Loucy (cell line): Measurements from ENCODE around the gene RLN1.
"Not testable (repeated sequence)": the region's sequence is repeated elsewhere in the genome, so short reads cannot be mapped to it uniquely, and the experiment has no call there.

Experiments
- H2AFZ ChIP-seq: fragments of 200-600 bp; sonication (generic); 2 replicates; pipeline ENCODE4 v1.6.0; 2016; ENCODE audit warnings: antibody characterized with exemption, mild to moderate bottlenecking, low read length, moderate library complexity
- H3F3A ChIP-seq: fragments of 200-600 bp; 2 replicates; pipeline ENCODE4 v1.6.0; 2016; ENCODE audit warnings: antibody characterized with exemption, low read depth, mild to moderate bottlenecking
- H3K27me3 ChIP-seq: fragments of 200-600 bp; sonication (generic); 2 replicates; pipeline ENCODE4 v1.6.1; 2014; ENCODE audit warnings: low read length, mild to moderate bottlenecking; ENCODE audit not compliant: insufficient read depth, poor library complexity, severe bottlenecking
- H3K36me3 ChIP-seq: fragments of 200-600 bp; sonication (generic); 2 replicates; pipeline ENCODE4 v1.6.1; 2016; ENCODE audit warnings: low read length; ENCODE audit not compliant: insufficient read depth
- H3K4me1 ChIP-seq: fragments of 200-600 bp; sonication (generic); 2 replicates; pipeline ENCODE4 v1.5.1; 2014; ENCODE audit warnings: low read length, mild to moderate bottlenecking; ENCODE audit not compliant: insufficient read depth, poor library complexity, severe bottlenecking
- H3K4me2 ChIP-seq: fragments of 200-600 bp; sonication (generic); 2 replicates; pipeline ENCODE4 v1.6.0; 2014; ENCODE audit warnings: antibody characterized with exemption, low read length, low read depth, mild to moderate bottlenecking; ENCODE audit not compliant: poor library complexity, severe bottlenecking
- H3K4me3 ChIP-seq: fragments of 200-600 bp; sonication (generic); 2 replicates; pipeline ENCODE4 v1.5.1; 2014; ENCODE audit warnings: low read length, mild to moderate bottlenecking, mixed read lengths; ENCODE audit not compliant: poor library complexity, severe bottlenecking
- H3K79me2 ChIP-seq: fragments of 200-600 bp; sonication (generic); 2 replicates; pipeline ENCODE4 v1.6.1; 2014; ENCODE audit warnings: low read length; ENCODE audit not compliant: insufficient read depth
- H3K9ac ChIP-seq: fragments of 200-600 bp; sonication (generic); 2 replicates; pipeline ENCODE4 v1.6.0; 2014; ENCODE audit warnings: mild to moderate bottlenecking, low read depth, low read length, moderate library complexity; ENCODE audit not compliant: poor library complexity, severe bottlenecking
- H3K9me2 ChIP-seq: fragments of 200-600 bp; sonication (generic); replicated peaks from 2 replicates; pipeline ENCODE4 v1.6.1; 2016; ENCODE audit warnings: low read depth, low read length, mixed read lengths
- H3K9me3 ChIP-seq: fragments of 200-600 bp; sonication (generic); 2 replicates; pipeline ENCODE4 v1.6.1; 2014; ENCODE audit warnings: mild to moderate bottlenecking, antibody characterized with exemption, low read length, low read depth; ENCODE audit not compliant: insufficient read depth
- H4K20me1 ChIP-seq: fragments of 200-600 bp; sonication (generic); 2 replicates; pipeline ENCODE4 v1.6.0; 2014; ENCODE audit warnings: antibody characterized with exemption, low read length, mild to moderate bottlenecking; ENCODE audit not compliant: insufficient read depth, poor library complexity, severe bottlenecking
- CTCF ChIP-seq: fragments of 200-600 bp; sonication (generic); conservative IDR thresholded peaks from 2 replicates; pipeline ENCODE4 v1.5.1; 2014; ENCODE audit warnings: mild to moderate bottlenecking, antibody characterized with exemption, low read length
- EZH2phosphoT487 ChIP-seq: fragments of 200-600 bp; IDR thresholded peaks from 2 replicates; pipeline ENCODE4 v1.6.1; 2018; ENCODE audit warnings: antibody characterized with exemption, mild to moderate bottlenecking, moderate library complexity, borderline replicate concordance

The RLN1 gene

DNA sequence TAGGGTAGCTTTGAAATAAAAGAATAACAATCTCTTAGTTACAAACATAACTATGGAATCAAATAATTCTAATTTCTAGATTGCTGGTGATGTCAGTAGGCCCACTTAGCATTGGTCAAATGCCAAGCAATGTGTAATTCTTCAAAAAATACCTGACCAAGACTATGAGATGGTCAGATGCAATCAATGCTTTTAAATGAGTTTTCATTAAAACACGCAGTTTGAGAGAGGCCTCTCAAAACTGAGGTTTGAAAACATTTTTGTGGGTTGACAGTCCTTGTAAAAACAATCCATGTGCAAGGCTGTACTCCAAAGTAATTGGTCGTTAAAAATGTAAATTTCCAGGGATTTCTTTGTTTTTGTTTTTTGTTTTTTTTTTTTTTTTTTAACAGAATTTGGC lies 33.9 kb downstream of the RLN1 start:
- Histone ChIP-seq H3K9me2 (no peaks in the 10 kb centered on the region), H2AFZ (no peak overlapping the region), H3K4me3 (no peak overlapping the region), H3F3A (no peaks in the 10 kb centered on the region), H3K4me2 (no peak overlapping the region), H3K27me3 (no peaks in the 10 kb centered on the region), H3K9me3 (no peaks in the 10 kb centered on the region), H3K36me3 (no peaks in the 10 kb centered on the region), H3K79me2 (no peaks in the 10 kb centered on the region), H4K20me1 (no peaks in the 10 kb centered on the region), H3K9ac (no peak overlapping the region), H3K4me1 (peaks cover 39% of the 10 kb centered on the region)
- TF ChIP-seq CTCF (no peak), EZH2phosphoT487 (no peak)

- H2AFZ ChIP-seq, H3K4me2 ChIP-seq: not testable (repeated sequence)
These were observed 35.6 kb downstream of the RLN1 start, which contains the start of gene RLN2 for GRCh38 chr9:5303840-5304795. TSS of gene RLN2 (minus strand) at chr9:5304716. CDS start at chr9:5304580, 136 bp downstream.

DNA sequence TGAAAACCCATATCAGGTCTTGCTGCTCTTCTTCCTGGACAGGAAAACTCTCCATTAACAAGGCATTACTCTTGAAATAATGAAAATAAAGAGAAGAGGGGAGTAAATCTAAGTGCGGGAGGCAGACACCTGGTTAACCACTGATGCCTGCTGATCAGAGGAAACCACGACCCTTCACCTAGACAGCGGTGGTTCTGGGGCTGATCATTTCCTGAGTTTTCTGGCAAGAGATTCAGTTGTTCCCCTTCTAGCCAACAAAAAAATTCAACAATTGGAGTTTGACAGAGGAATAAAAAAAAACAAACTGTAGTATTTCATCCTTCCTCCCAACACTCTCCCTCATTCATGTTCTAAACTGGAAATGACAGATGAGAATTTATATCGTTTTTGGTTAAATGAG lies 38.1 kb downstream of the RLN1 start:
- Histone ChIP-seq H3K27me3 (no peaks in the 10 kb centered on the region), H4K20me1 (no peaks in the 10 kb centered on the region), H3K4me3 (peak overlapping the region; percentile 37), H3K4me1 (peaks cover 19% of the 10 kb centered on the region), H3K4me2 (peak overlapping the region; percentile 75), H3K36me3 (no peaks in the 10 kb centered on the region), H3K9me3 (no peaks in the 10 kb centered on the region), H3K79me2 (no peaks in the 10 kb centered on the region), H2AFZ (no peak overlapping the region), H3K9ac (no peak overlapping the region), H3K9me2 (no peaks in the 10 kb centered on the region), H3F3A (no peaks in the 10 kb centered on the region)
- TF ChIP-seq CTCF = no peak
- no peak for TF ChIP-seq EZH2phosphoT487

More at GRCh38 chr9:5303840-5304795, 35.6 kb downstream of the RLN1 start, which contains the start of gene RLN2:
- H3K36me3 ChIP-seq, H3K9me3 ChIP-seq, H3K9me2 ChIP-seq, H3K4me3 ChIP-seq, H3K9ac ChIP-seq, H3K27me3 ChIP-seq, H3K79me2 ChIP-seq, H4K20me1 ChIP-seq, H3F3A ChIP-seq: not testable (repeated sequence)
- H3K4me1 ChIP-seq = peaks cover 39% of the 10 kb centered on the region
